HG03521 (cell line): ENCODE data around the gene RALGPS1.

Experiments used
- ATAC-seq: cut with Tn5 transposase; IDR thresholded peaks from one replicate; pipeline ENCODE4 v1.9.1; 2021; ENCODE audit warnings: mild to moderate bottlenecking, moderate library complexity; ENCODE audit not compliant: unreplicated experiment

RALGPS1 gene

DNA sequence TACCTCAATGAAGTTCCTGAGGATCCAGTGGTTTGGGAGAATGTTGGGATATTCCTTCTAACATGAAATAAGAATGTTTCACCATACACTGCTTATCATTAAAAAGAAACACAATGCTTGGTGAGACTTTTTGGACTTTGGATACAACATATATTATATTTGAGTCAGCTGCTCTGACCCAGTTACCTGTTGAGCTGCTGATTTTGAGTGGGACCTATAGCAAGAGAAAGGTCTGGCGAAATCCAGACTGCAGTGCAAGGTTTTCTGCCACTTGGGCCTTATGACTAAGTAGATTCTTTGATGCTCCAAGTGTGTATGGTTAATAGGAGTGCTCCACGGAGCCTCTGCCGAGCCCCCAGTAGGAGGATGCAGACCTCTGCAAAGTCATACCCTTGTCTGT, 10.0 kb upstream of the RALGPS1 start:
- no peak for ATAC-seq

DNA sequence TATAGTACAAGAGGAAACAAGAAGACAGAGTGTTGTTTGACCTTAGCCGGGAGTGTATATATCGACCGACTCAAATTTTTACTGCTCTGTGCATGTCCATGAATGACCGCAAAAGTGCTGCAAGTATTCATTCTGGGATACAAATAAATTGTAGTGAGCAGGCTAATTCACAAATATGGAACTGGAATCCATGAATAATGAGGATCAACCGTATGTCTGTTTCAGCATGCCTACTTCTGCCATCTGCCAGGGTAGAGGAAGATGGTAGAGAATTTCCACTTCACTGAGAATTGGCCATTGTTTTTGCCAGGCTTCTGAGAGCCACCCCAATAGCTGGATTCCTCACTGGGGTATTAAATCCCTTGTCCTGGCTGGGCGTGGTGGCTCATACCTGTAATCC, 8.5 kb upstream of the RALGPS1 start:
- ATAC-seq = no peak

DNA sequence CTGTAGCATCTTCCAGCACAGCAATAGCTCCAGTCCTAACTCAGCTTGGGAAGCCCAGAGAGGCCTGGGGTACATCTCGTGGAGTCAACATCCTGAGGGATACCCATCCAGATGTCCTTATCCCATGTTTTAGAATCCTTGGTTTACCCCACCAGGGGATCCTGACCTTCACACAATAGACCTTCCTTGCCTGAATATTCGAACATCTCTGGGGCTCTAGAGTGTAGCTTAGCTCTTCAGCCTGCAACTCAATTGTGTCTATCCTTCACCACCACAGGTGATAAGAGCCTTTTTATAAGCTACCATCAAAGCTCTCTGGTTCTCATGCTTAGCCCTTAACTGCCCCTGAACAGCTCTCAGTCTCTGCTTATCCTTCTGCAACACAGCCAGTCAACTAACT, 7.5 kb upstream of the RALGPS1 start:
- ATAC-seq = no peak

DNA sequence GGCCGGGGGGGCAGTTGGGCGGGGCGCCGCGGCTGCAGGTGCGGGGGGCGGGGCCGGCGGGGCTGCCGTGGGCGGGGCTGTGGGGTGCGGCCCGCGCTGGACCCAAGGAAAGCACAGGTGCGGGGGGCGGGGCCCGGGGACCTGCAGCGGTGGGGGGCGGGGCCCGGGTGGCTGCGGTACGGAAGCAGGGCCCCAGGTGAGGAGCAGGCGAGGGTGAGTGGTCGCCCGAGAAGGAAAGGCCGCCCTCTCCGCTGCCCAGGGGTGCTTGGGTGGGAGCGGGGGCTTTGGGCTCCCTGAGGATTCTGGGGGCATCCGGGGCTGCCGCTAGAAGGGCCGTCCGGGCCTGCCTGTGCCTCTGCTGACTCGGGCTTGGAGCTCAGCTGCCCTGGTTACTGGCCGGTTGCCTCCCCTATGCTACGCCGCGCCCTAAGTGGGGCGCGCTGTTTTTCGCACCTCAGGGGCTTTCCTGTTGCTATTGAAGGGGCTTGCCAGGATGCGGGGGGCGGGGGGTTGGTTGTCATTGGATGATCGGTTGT, 767 bp downstream of the RALGPS1 start:
- peak; percentile 9 for ATAC-seq

DNA sequence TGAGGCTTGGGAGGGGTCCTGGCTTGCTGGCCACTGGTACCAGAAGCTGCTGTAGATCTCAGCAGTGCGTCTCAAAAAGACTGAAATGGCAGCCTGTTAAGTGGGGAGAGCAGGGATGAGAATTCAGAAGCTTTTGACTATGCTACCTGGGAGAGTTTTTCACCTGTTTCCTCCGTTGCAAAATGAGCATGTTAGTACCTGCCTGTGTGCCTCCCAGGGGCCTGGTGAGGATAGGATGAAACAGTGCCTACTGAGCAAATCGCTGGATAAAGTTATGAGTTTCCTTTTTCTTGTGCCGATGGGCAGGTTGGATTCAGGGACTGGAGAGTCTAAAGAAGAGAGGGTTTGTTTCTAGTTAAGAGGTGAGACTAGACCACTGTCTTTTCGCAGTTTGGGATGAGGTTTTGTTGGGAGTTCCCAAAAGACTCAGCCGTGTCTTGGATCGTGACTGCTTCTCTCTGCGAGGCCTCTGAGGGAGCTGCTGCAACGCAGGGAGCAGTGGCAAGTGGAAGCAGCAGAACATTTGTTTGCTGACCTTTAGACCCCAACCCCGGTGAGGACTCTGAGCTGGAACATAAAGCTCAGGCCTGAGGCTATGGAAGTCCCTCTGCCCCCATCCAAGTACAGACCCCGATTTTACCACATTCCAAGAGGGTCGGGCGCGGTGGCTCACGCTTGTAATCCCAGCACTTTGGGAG, 1.4 kb downstream of the RALGPS1 start:
- no peak for ATAC-seq

DNA sequence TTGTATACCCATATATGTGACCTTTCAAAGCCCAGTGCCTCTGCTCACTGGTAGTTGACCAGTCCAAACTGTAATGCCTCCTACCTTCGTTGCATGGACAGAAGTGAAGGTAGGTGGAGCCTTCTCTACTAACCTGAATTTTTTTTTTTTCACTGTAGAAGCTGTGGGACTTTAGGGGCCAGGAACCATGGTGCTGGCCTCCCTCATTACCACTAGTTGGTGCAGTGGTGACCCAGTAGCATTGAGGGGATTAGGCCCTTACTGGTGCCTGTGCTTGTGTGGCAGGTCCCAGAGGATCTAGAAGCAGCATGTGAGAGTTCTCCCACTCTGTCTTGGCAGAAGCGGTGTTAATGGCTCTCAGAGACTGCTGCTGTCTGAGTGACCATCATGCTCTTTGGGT, 2.3 kb downstream of the RALGPS1 start:
- ATAC-seq = no peak

DNA sequence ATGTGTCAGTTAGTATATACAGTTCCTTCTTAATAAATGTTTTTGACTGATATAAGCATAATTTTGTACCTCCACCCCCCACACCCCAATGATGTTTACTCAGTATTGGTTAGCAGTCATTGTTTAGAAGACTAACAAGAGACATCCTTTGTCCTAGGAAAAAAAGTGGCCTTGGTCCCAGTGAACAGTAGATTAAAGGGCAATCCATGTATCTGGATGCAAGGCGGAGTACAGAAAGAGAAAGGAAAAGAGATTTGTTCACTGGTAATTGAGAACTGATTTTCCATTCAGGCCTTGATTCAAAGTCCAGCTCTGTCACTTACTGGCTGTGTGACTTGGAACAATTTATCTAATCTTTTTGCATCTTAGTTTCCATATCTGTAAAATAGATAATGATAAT, 4.6 kb downstream of the RALGPS1 start:
- ATAC-seq = no peak

DNA sequence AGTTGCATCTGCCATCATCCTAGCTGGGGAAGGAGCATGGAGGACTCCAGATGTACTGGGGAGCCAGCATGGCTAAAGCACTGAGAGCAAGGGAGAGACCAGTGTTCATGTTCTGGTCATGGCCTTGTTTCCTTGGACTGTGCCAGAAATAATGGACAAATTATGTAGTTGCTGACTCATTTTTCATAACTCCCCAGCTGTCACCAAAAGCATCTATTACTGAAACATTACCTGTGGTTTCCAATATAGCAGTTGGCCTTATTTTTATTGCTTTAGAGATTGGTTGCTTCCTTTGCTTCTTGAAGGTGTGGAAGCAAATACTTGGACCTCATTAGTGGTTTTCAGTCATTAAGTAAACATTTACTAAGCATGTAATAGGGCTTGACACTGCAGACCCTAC, 11.3 kb downstream of the RALGPS1 start:
- ATAC-seq = no peak

DNA sequence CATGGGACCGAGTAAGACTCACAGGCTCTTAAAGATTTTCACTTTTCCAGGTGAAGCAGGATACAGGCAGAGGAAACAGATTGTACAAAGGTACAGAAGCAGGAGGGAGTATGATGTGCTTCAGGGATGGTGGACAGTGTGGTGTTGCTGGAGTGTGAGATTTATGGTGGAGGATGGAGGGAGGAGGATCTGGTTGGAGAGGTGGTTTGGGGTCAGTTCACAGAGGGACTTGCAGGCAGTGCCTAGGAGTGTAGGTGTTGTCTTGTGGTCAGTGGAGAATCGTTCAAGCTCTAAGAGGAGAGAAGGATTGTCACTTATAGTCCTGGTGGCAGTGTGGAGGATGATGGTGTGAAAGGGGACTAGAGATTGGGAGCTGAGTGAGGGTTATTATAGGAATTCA, 11.8 kb downstream of the RALGPS1 start:
- ATAC-seq = no peak

DNA sequence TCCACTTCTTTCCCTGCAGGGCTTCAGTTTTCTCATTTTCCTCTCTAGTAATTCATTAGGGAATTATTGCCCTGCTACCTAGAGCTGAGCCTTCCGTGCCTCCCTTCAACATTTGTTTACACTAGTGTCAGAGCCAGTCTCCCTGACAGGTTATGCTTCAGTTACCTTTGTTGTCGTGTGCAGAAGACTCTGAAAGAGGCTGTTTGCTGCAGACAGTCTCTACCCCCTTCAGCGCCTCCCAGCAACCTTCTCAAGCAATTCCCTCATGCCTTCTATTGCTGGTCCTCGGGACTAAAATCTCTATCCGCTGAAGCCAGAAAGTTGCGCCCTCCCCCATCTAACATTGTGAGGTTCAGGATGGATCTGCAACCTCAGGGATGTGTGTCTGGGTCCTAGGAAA, 12.8 kb downstream of the RALGPS1 start:
- ATAC-seq = no peak

DNA sequence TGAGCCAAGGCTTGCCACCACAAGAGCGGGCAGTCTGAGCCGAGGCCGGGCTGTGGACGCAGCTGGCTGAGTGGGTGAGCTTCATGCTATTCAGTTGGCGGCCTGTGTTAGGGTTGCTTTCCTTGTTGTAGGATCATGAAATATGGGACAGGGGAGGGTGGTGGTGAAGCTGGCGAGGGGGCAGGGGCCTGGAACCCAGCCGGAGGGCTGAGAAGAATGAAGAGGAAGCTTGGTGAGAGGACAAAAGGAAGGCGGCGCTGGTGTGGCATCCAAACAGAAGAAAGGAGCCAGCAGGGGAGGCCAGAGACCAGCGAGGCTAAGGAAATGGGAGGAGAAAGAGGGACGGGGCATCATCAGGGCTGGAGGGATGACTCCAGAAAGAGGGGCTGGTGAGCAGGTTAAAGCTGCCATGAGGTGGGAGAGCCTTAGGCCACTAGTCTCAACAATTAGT, 18.3 kb downstream of the RALGPS1 start:
- ATAC-seq = no peak

DNA sequence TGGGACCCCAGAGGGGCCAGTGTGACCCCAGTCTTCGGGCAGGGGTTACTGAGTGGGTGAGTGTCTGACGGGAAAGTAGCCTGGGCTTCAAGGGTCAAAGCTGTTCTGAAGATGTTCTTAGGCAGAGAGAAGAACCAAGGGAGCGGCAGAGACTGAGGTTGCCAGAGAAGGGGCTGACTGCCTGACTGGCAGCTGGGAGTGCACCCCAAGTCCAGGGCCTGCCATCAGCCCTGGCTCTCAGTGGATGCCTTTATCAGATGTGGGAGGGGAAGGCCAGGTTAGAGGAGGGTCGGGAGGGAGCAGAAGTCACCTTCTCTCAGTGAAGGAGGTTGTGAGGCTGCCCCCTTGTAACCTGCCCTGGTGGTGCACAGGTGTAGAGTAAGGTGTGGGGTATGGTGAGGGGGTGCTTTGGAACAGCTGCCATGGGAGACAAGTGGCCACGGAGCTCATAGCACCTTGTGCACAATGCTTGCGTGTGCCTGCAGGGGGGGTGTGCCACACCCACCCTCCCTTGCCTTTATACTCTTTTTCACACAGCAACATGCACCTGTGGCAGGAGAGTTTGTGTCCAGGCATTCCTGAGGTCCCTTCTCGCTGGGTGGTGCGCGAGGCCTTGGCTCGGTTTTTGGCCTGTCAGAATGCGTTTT, 18.9 kb downstream of the RALGPS1 start:
- no peak for ATAC-seq

DNA sequence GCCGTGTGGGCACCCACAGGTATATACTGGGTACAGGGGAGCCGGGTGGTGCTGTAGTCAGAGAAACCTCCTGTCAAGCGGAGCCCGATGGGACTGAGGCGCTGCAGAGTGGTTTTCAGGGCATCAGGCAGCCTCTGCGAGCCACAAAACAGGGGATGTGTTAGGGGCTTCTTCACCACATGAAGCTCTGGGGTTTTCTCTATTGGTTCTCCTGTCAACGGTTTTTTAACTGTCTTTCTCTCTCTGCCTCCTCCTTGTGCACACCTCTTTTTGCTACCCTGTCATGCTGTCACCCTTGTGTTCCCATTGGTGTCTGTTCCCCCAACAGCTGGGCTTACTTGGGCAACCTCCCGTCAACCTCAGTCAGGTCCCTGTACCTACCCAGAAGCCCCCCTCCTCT, 19.9 kb downstream of the RALGPS1 start:
- no peak for ATAC-seq

DNA sequence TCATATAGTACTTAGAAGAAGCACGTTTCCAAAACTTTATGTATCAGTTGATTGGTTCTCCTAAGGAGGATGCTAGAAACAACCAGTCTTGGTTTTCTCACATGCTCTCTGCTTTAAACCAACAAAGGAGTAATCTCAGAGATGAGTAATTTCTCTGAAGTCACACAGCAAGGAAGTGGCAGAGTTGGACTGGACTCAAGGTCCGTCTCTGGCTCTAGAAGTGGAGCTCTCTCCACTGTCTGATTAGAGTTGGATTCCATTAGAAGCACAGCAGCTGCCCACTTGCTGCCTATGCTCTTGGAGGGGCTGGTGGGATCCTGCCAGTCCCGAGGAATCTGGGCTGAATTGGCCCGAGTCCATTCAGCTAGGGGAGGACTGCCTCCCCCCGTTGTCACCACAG, 21.0 kb downstream of the RALGPS1 start:
- no peak for ATAC-seq

DNA sequence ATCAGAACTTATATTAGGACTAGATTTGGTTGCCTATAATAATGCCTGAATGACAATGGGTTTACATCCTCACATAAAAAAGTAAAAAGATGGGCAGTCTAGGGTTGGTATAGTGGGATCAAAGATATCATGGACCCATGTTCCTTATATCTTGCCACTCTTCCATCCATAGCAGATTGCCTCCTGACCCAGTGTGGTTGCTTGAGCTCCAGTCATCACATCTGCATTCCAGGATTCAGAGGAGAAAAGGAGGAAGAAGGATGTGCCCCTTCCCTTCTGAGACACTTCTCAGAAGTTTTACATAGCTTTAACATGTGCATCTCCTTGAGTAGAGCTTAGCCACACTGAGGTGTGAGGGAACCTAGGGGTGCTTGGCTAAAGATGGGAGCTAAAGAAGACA, 22.9 kb downstream of the RALGPS1 start:
- no peak for ATAC-seq

DNA sequence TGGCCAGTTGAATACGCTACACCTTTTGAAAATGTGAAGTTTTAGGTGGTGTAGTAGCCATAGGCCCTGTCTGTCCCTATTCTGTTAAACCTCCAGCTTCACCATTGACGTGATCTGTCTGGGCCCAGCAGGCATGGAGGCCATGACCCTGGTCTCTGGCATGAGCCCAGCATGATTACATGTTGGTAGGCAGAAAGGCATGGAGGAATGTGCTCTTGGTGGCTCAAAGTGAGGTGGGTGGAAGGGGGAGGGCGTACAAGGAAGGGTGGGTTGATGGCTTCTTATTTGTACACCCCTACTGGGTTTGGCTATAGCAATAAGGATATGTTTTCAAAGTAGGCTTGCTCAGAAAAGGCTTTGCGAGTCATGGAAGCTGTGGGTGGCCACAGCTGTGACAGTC, 23.7 kb downstream of the RALGPS1 start:
- ATAC-seq = no peak

DNA sequence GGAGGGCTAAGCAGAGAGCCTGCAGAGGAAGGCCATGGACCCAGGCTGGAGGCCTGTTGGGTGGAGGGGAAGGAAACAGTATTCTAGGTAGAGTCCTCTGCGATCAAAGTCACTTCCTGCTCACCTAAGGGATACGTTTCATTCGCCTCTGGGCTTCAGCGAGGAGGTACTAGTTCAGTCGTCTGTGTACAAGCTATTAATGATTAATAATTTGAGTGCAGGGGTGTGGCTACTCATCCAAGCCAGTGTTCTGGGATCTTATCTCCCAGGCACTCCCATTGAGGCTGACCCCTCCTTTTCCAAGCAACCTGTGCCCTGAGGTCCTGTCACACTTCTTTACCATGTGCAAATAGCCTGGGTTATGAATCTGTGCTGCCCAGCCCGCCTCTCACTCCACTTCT, 25.2 kb downstream of the RALGPS1 start:
- no peak for ATAC-seq

DNA sequence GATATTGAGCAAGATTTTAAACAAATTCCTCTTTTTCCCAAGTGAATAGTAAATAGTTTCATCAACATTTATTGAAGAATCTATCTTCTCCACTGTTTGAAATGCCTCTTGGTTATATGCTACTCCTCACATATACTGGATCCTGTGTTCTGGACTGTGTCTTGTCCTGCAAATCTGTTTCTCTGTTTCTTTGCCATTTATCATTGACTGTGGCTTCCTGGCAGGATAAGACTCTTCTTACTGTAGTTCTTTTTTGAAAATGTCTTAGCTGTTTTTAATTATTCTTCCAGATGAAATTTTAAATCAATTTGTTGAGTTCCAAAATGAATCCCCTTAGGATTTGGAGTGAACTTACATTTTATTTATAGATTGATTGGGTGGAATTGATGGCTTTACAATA, 27.8 kb downstream of the RALGPS1 start:
- ATAC-seq = no peak

DNA sequence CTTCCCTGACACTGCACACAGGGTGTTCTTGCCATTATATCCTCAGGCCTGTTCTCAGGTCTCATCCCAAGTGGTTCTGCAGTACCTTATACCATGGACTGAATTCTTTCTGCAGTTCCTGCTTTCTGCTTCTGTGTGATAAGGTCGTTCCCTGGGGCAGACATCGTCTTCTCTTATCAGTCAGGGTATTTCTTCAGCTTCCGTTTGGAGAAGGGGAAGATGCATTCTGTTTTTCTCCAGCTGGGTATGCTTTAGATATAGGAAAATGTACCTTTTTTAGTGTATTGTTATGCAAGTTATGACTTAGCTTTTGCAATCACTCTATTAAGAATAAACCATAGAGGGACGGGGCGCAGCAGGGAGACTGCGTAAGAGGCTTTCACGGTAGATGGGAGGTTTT, 31.1 kb downstream of the RALGPS1 start:
- ATAC-seq = no peak

DNA sequence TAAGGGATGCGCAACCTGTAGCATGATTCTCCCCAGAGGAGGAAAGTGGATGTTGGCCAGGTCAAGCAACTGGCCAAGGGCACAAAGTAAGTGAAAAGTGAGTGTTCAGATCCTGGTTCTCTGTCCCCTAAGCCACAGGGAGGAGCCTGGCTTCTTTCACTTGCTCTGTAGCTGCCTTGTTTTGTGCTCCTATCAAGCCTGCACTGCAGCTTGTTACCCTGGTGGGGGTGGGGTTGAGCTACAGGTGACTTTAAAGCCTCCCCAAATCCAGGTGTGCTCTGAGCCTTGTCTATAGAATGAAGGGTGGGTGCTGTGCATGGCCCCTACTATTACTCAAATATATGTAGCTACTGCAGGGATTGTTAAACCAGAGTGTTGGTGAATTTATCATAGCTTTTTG, 32.9 kb downstream of the RALGPS1 start:
- no peak for ATAC-seq

DNA sequence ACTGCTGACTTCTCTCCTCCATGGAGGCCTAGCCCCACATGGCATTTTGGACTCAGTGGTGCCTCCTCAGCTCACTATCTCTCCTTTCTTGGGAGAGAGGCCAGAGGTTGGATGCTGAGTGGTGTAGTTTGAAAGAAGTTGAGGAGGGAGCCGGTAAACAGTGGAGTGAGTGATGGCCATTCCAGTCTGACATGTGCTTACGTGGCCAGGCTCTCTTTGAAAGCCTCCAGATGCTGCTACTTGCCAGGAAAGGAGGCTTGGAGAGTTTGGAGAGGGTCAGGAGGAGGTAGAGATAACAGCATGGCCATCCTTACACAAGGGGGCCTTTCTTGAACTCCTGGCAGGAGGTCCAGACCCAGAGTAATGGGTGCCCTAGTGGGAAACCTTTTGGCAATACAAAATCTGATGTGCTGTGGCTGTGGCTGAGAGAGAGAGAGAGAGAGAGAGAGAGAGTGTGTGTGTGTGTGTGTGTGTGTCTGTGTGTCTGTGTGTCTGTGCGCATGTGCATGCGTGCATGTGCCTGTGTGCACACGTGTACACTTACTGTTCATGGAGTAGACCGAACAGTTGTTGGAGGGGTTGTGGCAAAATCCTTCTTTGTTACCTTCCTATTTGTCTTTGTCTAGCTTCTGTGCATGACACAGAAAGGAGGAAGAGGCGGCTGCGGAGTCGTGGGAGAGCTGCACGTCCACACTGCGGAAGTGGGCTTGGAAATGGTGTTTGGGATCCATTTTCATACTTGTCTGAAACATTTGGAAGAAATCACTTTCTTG, 37.8 kb downstream of the RALGPS1 start:
- ATAC-seq = no peak
